ENCODE results near the gene IQGAP2. TPM values are rescaled to one million over a fixed set of nuclear protein-coding genes. Genes with fewer than 3 reads are reported as not detected.
A peak's percentile ranks its signal among the peaks of the same experiment; 100 is the strongest.

IQGAP2 gene
- total and polyA plus RNA-seq, 2 of the 8 experiments (the other 6 are each of a cell fraction or from before 2014, with no cell fraction given) = 19.7 to 66.0 TPM

DNA sequence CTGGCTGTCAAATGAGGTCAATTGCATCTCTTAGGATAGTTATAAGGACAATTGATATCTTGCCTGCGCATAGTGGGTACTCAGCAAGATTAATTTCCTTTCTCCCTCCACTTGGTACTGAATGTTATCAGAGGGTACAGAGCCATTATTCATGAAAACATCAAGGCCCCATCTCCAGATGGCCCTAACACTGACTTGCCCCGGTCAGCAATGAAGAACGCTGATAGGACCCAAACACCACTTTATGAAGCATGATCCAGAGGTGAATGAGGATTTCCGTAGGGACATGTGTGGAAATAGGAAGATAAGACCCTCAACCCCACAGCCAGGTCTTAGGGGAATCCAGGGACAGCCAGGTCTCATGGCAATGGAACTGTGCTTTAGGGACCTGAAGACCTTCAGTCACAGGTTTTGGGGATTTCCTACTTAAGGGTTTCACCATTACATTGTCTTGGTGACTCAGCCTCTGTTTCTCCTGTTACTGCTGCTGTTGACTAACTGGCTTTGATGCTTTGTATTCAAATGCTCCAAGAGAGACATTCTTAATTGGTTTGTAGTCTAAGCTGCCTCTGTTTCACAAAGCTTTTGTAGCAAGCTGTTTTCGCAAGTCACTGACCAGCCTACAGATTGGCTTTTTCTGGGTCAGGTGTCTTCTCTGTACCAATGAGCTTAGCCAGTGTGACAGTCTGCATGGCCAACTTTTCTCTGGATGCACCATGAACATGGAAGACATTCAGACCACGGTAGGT, 35.3 kb upstream of the IQGAP2 start:
- H2AK5ac ChIP-seq (ENCODE audit: low read depth, low read length) = no peak overlapping the region
- no peaks in the 10 kb centered on the region for H3K23me2 ChIP-seq (ENCODE audit: low read depth, low read length)
- no peak overlapping the region for H2BK20ac ChIP-seq (ENCODE audit: low read length)
- no peaks in the 10 kb centered on the region for H3K79me2 ChIP-seq (ENCODE audit: control insufficient read depth in 1 of 2, insufficient read depth in 2 of 2, low read length in 2 of 2)
- no peaks in the 10 kb centered on the region for H3K27me3 ChIP-seq (replicated peaks in 1 of 4; ENCODE audit: control insufficient read depth in 3 of 4, extremely low read depth in 1 of 4, insufficient read depth in 3 of 4, low read length in 3 of 4)
- no peaks in the 10 kb centered on the region for H3K36me3 ChIP-seq (ENCODE audit: control insufficient read depth in 2 of 4, insufficient read depth in 4 of 4, low read length in 3 of 4)
- H3K27ac ChIP-seq (ENCODE audit: low read depth, low read length) = no peak overlapping the region
- no peak overlapping the region for H2BK15ac ChIP-seq (ENCODE audit: low read length)
- H3K56ac ChIP-seq (replicated peaks; ENCODE audit: insufficient read length, low read depth, low read length) = no peak overlapping the region
- no peak overlapping the region for H3K4ac ChIP-seq (replicated peaks; ENCODE audit: insufficient read length, low read depth, low read length)
- H2AFZ ChIP-seq (ENCODE audit: low read length) = 0 out of 2 replicates have a peak overlapping the region, but pooled peaks have one; percentile 34
- no peaks in the 10 kb centered on the region for H4K20me1 ChIP-seq (replicated peaks in 1 of 2; ENCODE audit: control insufficient read depth in 1 of 2, insufficient read depth in 2 of 2, low read length in 2 of 2)
- H3K18ac ChIP-seq (ENCODE audit: extremely low read depth, low read length) = no peak overlapping the region
- no peaks in the 10 kb centered on the region for H3K9me3 ChIP-seq (ENCODE audit: insufficient read depth in 2 of 2, low read depth in 1 of 2, low read length in 1 of 2)
- H3K23ac ChIP-seq (ENCODE audit: insufficient read length) = no peak overlapping the region
- H2BK5ac ChIP-seq (ENCODE audit: low read depth, low read length) = no peak overlapping the region
- no peaks in the 10 kb centered on the region for H3K79me1 ChIP-seq (ENCODE audit: low read depth, low read length)
- H3K4me3 ChIP-seq (ENCODE audit: extremely low read depth in 1 of 4, insufficient read depth in 2 of 4, low read depth in 3 of 4, low read length in 4 of 4) = no peak overlapping the region
- DNase-seq (ENCODE audit: low read depth in 1 of 2, low spot score in 2 of 2) (no peak), FAIRE-seq (no peak)
- 95% methylated on average over 6 of the region's 6 CpGs; no CpG with 5 or more reads in 1 of the 2 experiments for WGBS, 2 experiments (ENCODE audit: extremely low coverage in 1 of 2, insufficient coverage in 1 of 2, insufficient read length in 1 of 2, insufficient replicate concordance in 2 of 2, low coverage in 1 of 2, low lambda C conversion rate in 2 of 2, missing lambda C conversion rate in 1 of 2)
- H3K4me1 ChIP-seq (replicated peaks in 1 of 4; ENCODE audit: control insufficient read depth in 3 of 4, insufficient read depth in 4 of 4, low read length in 3 of 4) = peaks cover 0 to 7% (median 1%) of the 10 kb centered on the region in 4 experiments; a peak in 2 of 7 replicates
- H2BK120ac ChIP-seq (replicated peaks; ENCODE audit: low read depth, low read length) = no peak overlapping the region
- H3K14ac ChIP-seq (ENCODE audit: insufficient read length) = no peak overlapping the region
- no peak overlapping the region for H2BK12ac ChIP-seq (ENCODE audit: low read depth, low read length)
- no peak overlapping the region for H3K9ac ChIP-seq (replicated peaks in 1 of 4; ENCODE audit: extremely low read depth in 1 of 4, low read depth in 3 of 4, low read length in 3 of 4)
- H3K4me2 ChIP-seq (ENCODE audit: insufficient read depth in 1 of 2, low read depth in 2 of 2, low read length in 2 of 2) = no peak overlapping the region
- no peak overlapping the region for H4K8ac ChIP-seq (ENCODE audit: extremely low read depth, insufficient read depth, low read length)
- ChIA-PET CTCF (ENCODE audit: partially characterized antibody) (no interaction called here), POLR2A (ENCODE audit: partially characterized antibody) (no interaction called here)
- no peak overlapping the region for H4K91ac ChIP-seq (replicated peaks; ENCODE audit: insufficient read length, low read length)
- H4K5ac ChIP-seq (ENCODE audit: insufficient read length, low read depth, low read length) = no peak overlapping the region
- TF ChIP-seq, protein P1, sequence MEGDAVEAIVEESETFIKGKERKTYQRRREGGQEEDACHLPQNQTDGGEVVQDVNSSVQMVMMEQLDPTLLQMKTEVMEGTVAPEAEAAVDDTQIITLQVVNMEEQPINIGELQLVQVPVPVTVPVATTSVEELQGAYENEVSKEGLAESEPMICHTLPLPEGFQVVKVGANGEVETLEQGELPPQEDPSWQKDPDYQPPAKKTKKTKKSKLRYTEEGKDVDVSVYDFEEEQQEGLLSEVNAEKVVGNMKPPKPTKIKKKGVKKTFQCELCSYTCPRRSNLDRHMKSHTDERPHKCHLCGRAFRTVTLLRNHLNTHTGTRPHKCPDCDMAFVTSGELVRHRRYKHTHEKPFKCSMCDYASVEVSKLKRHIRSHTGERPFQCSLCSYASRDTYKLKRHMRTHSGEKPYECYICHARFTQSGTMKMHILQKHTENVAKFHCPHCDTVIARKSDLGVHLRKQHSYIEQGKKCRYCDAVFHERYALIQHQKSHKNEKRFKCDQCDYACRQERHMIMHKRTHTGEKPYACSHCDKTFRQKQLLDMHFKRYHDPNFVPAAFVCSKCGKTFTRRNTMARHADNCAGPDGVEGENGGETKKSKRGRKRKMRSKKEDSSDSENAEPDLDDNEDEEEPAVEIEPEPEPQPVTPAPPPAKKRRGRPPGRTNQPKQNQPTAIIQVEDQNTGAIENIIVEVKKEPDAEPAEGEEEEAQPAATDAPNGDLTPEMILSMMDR (IDR thresholded peaks at IDR 0.05; ENCODE audit: control extremely low read depth in 1 of 3, insufficient read depth in 1 of 3, low read depth in 1 of 3, low read length in 3 of 3) = no peak
- TF ChIP-seq SUZ12 (IDR thresholded peaks at IDR 0.05; ENCODE audit: low read length) = no peak
- TF ChIP-seq BCL11A (IDR thresholded peaks at IDR 0.05; ENCODE audit: low read depth in 2 of 2, low read length in 2 of 2) = no peak
- TF ChIP-seq EZH2 (IDR thresholded peaks at IDR 0.05; ENCODE audit: low read depth, low read length, severe bottlenecking) = no peak
- TF ChIP-seq RNF2 (IDR thresholded peaks at IDR 0.05; ENCODE audit: borderline replicate concordance, low read depth, low read length, missing control alignments, poor library complexity, severe bottlenecking) = no peak
- no peak for TF ChIP-seq JUN (IDR thresholded peaks at IDR 0.05; ENCODE audit: low read depth, low read length)
- no peak for TF ChIP-seq TBP (IDR thresholded peaks at IDR 0.05; ENCODE audit: low read depth, low read length)
- no peak for TF ChIP-seq SP1 (IDR thresholded peaks at IDR 0.05; ENCODE audit: low read depth, low read length)
- TF ChIP-seq RAD21 (IDR thresholded peaks at IDR 0.05 in 1 of 2, conservative IDR thresholded peaks at IDR 0.05 in 1 of 2; ENCODE audit: low read depth in 2 of 2, low read length in 2 of 2) = no peak
- no peak for TF ChIP-seq SIX5 (IDR thresholded peaks at IDR 0.05; ENCODE audit: low read depth, low read length)

All from H1 (cell line).